Myocyte (in vitro differentiated cells): ENCODE measurements around the gene LDLR. TPM values are rescaled to one million over a fixed set of nuclear protein-coding genes. Genes with fewer than 3 reads are reported as not detected.
"Not testable (repeated sequence)": the region's sequence is repeated elsewhere in the genome, so short reads cannot be mapped to it uniquely, and the experiment has no call there.

Experiments
- DNase-seq: peaks from one replicate; pipeline ENCODE4 v3.0.0-alpha.2; 2012; ENCODE audit warnings: low read depth
- total RNA-seq: library from RNA; depleted of rRNA; stranded (reverse); fragments of >200 nt; gene quantifications from 2 replicates; pipeline ENCODE4 v1.2.3, GENCODE V29; 2014

LDLR gene
- total RNA-seq, 1 donor from 2014 or later = 152 TPM

- not testable (repeated sequence) for DNase-seq
Measured at GRCh38 chr19:11103667-11104066, 14.4 kb downstream of the LDLR start.

- no peak for DNase-seq
Measured at GRCh38 chr19:11105014-11105636, 15.9 kb downstream of the LDLR start.

GRCh38 chr19:11106477-11106876, 17.2 kb downstream of the LDLR start:
- DNase-seq = no peak

- DNase-seq = no peak
Measured at GRCh38 chr19:11108746-11109145, 19.5 kb downstream of the LDLR start.

GRCh38 chr19:11111117-11111770, 22.0 kb downstream of the LDLR start:
- DNase-seq = no peak

- DNase-seq = no peak
Measured at GRCh38 chr19:11111771-11112144, 22.5 kb downstream of the LDLR start.

GRCh38 chr19:11113140-11113708, 24.0 kb downstream of the LDLR start:
- DNase-seq = no peak

- no peak for DNase-seq
Measured at GRCh38 chr19:11115042-11115441, 25.8 kb downstream of the LDLR start.

GRCh38 chr19:11115895-11116446, 26.7 kb downstream of the LDLR start:
- no peak for DNase-seq

- DNase-seq = no peak
Measured at GRCh38 chr19:11116507-11116906, 27.2 kb downstream of the LDLR start.

GRCh38 chr19:11121963-11122362, 32.7 kb downstream of the LDLR start:
- DNase-seq = not testable (repeated sequence)

GRCh38 chr19:11123114-11123513, 33.9 kb downstream of the LDLR start:
- no peak for DNase-seq

- DNase-seq = not testable (repeated sequence)
Measured at GRCh38 chr19:11124157-11124556, 34.9 kb downstream of the LDLR start.

GRCh38 chr19:11125994-11126685, 36.9 kb downstream of the LDLR start:
- peak; percentile 79 for DNase-seq

- DNase-seq = no peak
Measured at GRCh38 chr19:11127905-11128304, 38.6 kb downstream of the LDLR start.

- peak; percentile 79 for DNase-seq
Measured at GRCh38 chr19:11130824-11131455, 41.7 kb downstream of the LDLR start.

GRCh38 chr19:11131471-11131870, 42.2 kb downstream of the LDLR start:
- no peak for DNase-seq

- peak; percentile 30 for DNase-seq
Measured at GRCh38 chr19:11136400-11137101, 47.3 kb downstream of the LDLR start.

- DNase-seq = peak; percentile 90
Measured at GRCh38 chr19:11137542-11138384, 48.5 kb downstream of the LDLR start.
